ENCODE data around the gene TMEM214. TPM values are rescaled to one million over a fixed set of nuclear protein-coding genes. Genes with fewer than 3 reads are reported as not detected.

Gene TMEM214
- total RNA-seq, 1 donor from 2014 or later = 74.0 TPM

GRCh38 chr2:27076323-27076722 lies 43.6 kb downstream of the TMEM214 start:
- intact Hi-C loops (cut with DNase I) = no loop called here
- no peak for ATAC-seq

GRCh38 chr2:27077231-27077630 lies 44.5 kb downstream of the TMEM214 start:
- no peak for ATAC-seq
- intact Hi-C loops (cut with DNase I) = no loop called here
- DNase-seq (ENCODE audit: low spot score) = no peak

More at GRCh38 chr2:27076323-27076722, 43.6 kb downstream of the TMEM214 start:
- DNase-seq (ENCODE audit: low spot score) = no peak

- ATAC-seq (peak; percentile 92), DNase-seq (ENCODE audit: low spot score) (peak; percentile 92)
- intact Hi-C loops (cut with DNase I) = no loop called here
Observed at GRCh38 chr2:27078267-27079194, 45.8 kb downstream of the TMEM214 start, which contains the start of gene EMILIN1. Gene EMILIN1, plus strand, starts transcription at chr2:27078615. Its CDS starts 451 bp downstream, at chr2:27079066.

- ATAC-seq (no peak), DNase-seq (ENCODE audit: low spot score) (no peak)
Observed at GRCh38 chr2:27079233-27080139, 46.7 kb downstream of the TMEM214 start.

GRCh38 chr2:27080140-27080469 lies 47.3 kb downstream of the TMEM214 start:
- intact Hi-C loops (cut with DNase I) = no loop called here
- no peak for DNase-seq (ENCODE audit: low spot score)
- no peak for ATAC-seq

More at GRCh38 chr2:27079233-27080139, 46.7 kb downstream of the TMEM214 start:
- intact Hi-C loops (cut with DNase I) = no loop called here

GRCh38 chr2:27080603-27080936 lies 47.8 kb downstream of the TMEM214 start:
- intact Hi-C loops (cut with DNase I) = no loop called here

GRCh38 chr2:27081984-27082772 lies 49.4 kb downstream of the TMEM214 start:
- DNase-seq (ENCODE audit: low spot score) = no peak
- ATAC-seq = no peak
- intact Hi-C loops (cut with DNase I) = no loop called here

More at GRCh38 chr2:27080603-27080936, 47.8 kb downstream of the TMEM214 start:
- ATAC-seq = no peak
- no peak for DNase-seq (ENCODE audit: low spot score)

- DNase-seq (ENCODE audit: low spot score) (no peak), ATAC-seq (no peak)
- intact Hi-C loops (cut with DNase I) = no loop called here
Observed at GRCh38 chr2:27082773-27083409, 50.1 kb downstream of the TMEM214 start.

- intact Hi-C loops (cut with DNase I) = no loop called here
- DNase-seq (ENCODE audit: low spot score) = no peak
- no peak for ATAC-seq
Observed at GRCh38 chr2:27083410-27084296, 50.9 kb downstream of the TMEM214 start.

- DNase-seq (ENCODE audit: low spot score) (no peak), ATAC-seq (no peak)
- intact Hi-C loops (cut with DNase I) = no loop called here
Observed at GRCh38 chr2:27084297-27085061, 51.7 kb downstream of the TMEM214 start.

- DNase-seq (ENCODE audit: low spot score) (no peak), ATAC-seq (no peak)
- intact Hi-C loops (cut with DNase I) = no loop called here
Observed at GRCh38 chr2:27085062-27085672, 52.4 kb downstream of the TMEM214 start.

- ATAC-seq (peak; percentile 72), DNase-seq (ENCODE audit: low spot score) (peak; percentile 88)
- intact Hi-C loops (cut with DNase I) = no loop called here
Observed at GRCh38 chr2:27085673-27086089, 52.9 kb downstream of the TMEM214 start.

- intact Hi-C loops (cut with DNase I) = no loop called here
- ATAC-seq = peak; percentile 89
- peak; percentile 98 for DNase-seq (ENCODE audit: low spot score)
Observed at GRCh38 chr2:27086090-27086723, 53.4 kb downstream of the TMEM214 start.

GRCh38 chr2:27086724-27087593 lies 54.2 kb downstream of the TMEM214 start, which contains the start of gene KHK:
Gene KHK, plus strand, starts transcription at chr2:27086772. Its CDS starts 488 bp downstream, at chr2:27087260.
- ATAC-seq (peak; percentile 7), DNase-seq (ENCODE audit: low spot score) (peak; percentile 77)
- intact Hi-C loops (cut with DNase I) = no loop called here

GRCh38 chr2:27087823-27088410 lies 55.2 kb downstream of the TMEM214 start:
- DNase-seq (ENCODE audit: low spot score) (no peak), ATAC-seq (no peak)
- intact Hi-C loops (cut with DNase I) = no loop called here

Measured in sciatic nerve (tissue), 2 donors.